GM19035 (cell line): ENCODE results near the gene NOXA1.

Experiments used
- ATAC-seq: cut with Tn5 transposase; IDR thresholded peaks from one replicate; pipeline ENCODE4 v1.9.1; 2021; ENCODE audit not compliant: unreplicated experiment

NOXA1 gene

DNA sequence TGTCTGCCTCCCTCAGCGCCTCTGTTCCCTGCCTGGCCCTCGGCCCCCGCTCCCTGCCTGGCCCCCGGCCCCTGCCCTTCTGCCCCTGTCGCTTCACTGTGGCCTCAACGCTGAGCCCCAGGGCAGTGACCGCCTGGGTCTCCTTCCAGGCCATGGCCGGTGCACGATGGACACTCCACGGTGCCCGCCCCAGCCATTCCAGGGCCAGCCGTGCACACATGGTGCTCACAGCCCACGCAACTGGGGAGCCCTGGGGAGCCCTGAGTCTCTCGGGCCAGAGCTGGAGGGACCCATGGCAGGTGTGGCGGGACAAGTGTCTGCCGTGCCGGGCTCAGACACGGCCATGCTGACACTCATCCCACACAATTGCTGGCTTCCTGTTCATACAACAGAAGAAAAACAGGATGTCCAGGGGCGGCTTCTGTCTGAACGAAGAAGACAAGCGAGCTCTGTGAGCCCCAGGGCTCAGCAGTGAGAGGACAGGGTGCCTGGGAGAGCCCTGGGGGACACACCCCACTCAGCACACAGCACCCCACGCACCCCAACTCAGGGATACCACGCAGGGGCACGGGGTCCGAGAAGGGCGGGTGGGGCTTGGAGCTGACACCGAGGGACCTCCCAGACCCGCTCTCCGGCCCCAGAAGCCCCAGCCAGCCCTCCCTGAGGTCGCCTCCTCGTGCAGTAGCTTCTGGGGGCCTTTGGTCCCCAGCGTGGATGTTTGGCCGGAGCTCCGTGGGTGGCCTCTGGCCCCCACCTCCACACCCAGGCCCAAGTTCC, 35.9 kb upstream of the NOXA1 start:
- ATAC-seq = no peak

DNA sequence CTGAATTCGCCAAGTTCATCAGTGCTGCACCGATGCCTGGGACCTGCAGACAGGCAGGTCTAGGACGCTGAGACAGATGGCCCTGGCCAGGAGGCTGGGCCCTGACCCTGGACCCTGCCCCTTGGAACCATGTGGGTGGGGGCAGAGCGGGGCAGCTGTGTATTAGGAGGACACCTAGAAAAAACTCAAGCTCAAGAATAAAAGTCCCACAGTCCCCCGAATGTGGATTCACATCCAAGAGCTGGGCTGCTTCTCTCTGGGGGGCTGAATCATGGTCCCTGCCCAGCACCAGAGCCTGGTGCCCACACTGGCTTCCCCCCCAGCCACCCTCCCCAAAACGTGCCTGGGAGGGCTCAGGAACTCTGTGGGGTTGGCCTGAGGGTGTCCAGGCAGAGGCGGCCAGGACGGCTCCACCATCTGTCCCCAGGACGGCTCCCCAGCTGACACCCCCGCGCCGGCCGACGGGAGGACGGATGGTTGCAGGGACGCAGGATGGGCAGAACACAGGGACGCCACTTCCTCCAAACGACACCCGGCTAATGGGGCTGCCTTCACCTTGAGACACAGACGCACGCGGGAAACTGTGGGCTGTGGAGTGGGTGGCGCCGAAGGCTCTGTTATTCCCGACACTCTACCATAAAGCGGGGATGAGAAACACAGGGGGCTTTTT, 35.2 kb upstream of the NOXA1 start:
- no peak for ATAC-seq

- no peak for ATAC-seq
These were observed 34.4 kb upstream of the NOXA1 start for GRCh38 chr9:137388589-137389427.

DNA sequence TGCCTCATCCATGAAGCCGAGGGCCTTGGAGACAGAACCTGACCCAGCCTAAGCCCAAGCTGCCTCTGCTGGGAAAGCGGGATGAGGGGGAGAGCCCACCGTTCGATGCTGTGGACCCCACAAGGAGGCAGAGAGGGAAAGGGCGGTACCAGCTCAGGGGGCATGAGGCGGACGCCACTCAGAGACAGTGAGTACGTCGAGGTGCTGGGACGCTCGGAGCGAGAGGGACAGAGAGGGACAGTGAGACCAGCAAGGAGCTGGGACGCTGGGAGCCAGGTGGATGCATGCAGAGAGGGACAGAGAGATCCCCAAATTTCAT, 33.8 kb upstream of the NOXA1 start:
- ATAC-seq = no peak

DNA sequence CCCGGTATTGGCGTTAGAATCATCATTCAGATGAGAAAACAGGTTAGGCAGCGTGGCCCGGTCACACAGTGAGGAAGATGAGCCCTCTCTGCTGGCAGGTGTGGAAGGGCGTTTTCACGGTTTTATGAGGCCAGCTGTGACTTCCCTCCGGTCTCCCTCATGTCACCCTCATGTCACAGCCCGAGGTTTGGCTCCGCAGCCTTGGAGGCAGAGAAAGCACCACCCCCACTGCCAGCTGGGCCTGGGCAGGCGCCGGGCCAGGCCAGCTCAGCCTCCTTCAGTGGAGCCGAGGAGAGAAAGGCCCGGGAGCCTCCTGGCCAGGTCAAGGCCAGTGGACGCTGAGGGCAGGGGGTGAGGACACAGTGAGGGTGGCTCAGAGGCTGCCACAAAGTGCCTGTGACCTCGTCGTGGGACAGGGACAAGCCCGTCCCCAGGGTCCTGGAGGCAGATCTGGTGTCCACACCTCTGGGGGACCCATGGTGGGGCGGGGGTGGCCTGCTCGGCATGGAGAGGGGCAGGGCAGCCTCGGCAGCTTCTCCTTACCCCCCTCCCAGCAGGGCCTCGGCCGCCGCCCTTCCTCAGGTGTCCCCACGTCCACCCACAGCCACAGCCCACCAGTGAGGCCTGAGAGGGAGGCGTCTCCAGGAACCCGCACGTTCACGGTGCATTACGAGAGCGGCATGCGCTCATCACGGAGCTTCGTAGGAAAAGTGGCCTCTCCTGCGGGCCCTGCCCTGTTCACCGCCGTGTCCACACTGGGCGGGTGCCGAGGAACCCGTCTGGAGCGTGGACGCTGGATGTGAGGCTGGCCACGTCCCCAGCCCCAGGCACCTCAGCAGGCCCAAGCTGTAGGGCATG, 32.4 kb upstream of the NOXA1 start:
- ATAC-seq = no peak

- ATAC-seq = no peak
These were observed 31.8 kb upstream of the NOXA1 start for GRCh38 chr9:137391411-137391754.

DNA sequence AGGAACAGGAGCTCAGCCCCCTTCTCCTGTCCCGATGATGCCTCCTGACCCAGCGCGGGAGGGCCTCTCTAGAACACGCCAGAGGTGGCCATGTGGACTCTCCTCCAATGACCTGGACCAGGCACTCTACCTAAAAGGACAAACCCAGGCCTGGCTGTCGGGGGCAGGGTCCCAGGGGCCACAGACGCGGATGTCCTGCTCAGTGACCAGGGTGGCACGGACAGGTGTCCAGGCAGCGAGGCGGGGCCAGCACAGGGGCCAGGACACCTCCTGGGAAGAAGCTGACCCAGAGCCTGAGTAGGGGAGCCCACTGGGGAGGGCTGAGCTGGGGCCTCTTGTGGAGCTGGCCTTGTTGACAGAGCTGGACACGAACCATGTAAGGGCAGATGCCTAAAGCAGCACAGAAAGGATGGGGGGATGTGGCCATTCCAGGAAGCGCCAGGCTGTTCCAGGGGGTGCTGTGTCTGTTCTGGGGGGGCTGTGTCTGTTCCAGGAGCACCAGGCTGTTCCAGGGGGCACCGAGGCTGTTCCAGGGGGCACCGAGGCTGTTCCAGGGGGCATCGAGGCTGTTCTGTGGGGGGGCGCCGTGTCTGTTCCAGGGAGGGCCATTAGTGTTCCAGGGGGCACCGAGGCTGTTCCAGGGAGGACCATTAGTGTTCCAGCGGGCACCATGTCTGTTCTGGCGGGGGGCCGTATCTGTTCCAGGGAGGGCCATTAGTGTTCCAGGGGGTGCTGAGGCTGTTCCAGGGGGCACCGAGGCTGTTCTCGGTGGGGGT, 30.8 kb upstream of the NOXA1 start:
- no peak for ATAC-seq

DNA sequence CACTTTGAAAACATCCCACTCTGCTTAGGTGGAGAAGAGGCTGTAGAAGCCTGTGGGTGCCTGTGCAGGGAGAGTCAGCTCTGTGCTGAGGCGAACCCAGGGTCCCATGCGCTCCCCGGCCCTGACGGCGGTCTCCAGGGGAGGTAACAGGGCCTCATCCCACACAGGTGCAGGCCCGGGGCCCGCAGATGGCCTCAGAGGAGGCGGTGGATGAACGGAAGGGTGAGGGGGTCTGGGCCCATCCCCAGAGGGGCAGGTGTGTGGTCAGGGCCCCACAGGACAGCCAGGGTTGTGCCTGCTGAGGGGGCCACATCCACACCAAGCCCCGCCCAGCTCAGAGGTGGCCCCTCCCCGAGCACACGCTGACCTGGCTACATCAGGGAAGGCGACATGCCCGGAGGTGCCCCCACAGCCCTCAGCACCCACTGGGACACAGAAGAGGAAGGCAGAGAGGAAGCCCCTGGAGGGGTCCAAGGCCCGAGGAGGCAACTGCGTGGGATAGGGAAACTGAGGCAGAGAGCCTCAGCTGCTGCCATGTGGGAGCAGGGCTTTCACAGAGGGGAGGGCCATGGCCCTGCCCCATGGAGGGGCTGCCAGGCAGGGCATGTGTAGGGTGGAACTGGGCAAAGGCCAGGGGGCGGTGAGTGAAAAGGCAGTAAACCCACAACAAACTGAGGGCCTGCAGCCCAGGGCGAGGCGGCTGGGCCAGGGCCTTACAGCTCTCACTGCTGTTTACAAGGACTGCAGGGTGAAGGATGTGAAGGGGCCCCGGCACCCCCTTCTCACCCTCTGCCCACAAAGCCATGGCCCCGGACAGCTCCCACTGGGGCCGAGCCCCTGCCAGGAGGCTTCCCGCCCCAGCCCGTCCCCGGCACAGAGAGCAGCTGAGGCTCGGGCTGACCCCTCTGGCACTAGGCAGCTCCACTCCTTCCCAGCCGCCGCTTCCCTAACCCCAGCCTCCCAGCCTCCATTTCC, 29.7 kb upstream of the NOXA1 start:
- ATAC-seq = no peak

DNA sequence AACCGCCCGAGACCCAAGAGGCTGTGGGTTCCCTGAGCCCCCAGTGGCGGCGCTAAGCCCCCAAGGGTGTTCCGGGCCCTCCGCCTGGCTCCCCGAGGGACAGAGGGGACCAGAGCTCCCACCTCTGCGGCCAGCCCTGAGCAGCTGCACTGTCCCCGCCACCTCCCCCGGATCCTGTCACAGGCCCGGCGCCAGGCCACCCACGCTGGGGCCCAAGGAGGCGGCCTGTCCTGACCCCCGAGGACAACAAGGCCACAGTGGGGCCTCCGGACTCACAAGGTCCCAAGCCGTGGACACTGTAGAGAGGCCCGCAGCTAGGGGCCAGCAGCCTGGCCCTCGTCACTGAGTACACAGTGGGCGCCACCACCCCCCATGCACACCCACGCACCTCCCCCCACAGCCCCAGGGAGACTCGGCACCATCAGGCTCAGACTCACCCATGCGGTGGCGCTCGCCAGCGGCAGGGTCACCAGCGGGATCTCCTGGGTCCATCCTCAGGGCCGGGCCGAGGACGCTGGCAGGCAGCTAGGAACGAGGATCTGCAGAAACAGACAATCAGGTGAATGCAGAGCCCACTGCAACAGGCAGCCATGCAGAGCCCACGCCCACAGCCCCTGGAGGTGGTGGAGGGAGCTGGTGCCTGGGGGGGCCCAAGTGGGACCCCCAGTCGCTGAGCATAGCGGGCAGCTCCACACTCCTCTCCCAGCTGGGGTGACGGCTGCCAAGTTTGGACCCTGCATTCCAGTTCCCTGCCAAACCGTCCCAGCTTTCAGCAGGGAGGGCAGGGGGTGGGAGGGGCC, 28.1 kb upstream of the NOXA1 start:
- no peak for ATAC-seq

- ATAC-seq = no peak
These were observed 27.6 kb upstream of the NOXA1 start for GRCh38 chr9:137395666-137396010.

- no peak for ATAC-seq
These were observed 27.0 kb upstream of the NOXA1 start for GRCh38 chr9:137396227-137396626.

- ATAC-seq = no peak
These were observed 26.4 kb upstream of the NOXA1 start for GRCh38 chr9:137396634-137397367.

- no peak for ATAC-seq
These were observed 25.3 kb upstream of the NOXA1 start for GRCh38 chr9:137397675-137398423.

DNA sequence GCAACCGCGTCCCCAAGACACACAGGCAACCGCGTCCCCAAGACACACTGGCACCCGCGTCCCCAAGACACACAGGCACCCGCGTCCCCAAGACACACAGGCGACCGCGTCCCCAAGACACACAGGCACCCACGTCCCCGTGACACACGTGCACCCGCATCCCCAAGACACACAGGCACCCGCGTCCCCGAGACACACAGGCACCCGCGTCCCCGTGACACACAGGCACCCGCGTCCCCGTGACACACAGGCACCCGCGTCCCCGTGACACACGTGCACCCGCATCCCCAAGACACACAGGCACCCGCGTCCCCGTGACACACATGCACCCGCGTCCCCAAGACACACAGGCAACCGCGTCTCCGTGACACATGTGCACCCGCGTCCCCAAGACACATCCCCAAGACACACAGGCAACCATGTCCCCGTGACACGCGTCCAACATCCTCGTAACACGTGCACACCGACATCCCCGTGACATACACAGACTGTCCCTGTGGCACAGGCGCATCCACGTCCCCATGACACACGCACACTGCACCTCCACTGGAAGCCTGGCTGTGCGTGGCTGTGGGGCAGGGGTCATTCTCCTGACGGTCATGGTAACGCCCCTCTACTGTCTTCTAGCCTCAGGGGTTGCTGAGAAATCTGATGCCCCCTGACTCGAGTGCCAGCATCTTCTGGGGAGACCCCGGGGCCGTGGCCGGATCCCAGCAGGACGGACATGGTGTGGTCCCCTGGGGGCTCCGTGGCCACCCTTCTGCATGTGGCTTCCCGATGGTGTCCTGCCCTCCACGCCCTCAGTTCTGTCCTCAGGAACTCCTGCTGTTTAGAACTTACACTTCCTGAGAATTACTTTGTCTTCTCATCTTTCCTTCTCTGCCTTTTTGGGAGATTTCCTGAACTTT, 24.4 kb upstream of the NOXA1 start:
- no peak for ATAC-seq

GRCh38 chr9:137402746-137403145, 20.4 kb upstream of the NOXA1 start:
- ATAC-seq = no peak

GRCh38 chr9:137403269-137403668, 19.9 kb upstream of the NOXA1 start:
- no peak for ATAC-seq
